HG03565 (cell line): ENCODE data around the gene PASK.

Experiments
- ATAC-seq: cut with Tn5 transposase; IDR thresholded peaks from one replicate; pipeline ENCODE4 v1.9.1; 2021; ENCODE audit warnings: mild to moderate bottlenecking, moderate library complexity; ENCODE audit not compliant: unreplicated experiment

The PASK gene

GRCh38 chr2:241129086-241129871, 20.0 kb downstream of the PASK start:
- no peak for ATAC-seq

GRCh38 chr2:241128266-241128665, 21.0 kb downstream of the PASK start:
- no peak for ATAC-seq

GRCh38 chr2:241126771-241127202, 22.5 kb downstream of the PASK start:
- ATAC-seq = no peak

- ATAC-seq = no peak
Measured at GRCh38 chr2:241126201-241126611, 23.1 kb downstream of the PASK start.

- no peak for ATAC-seq
Measured at GRCh38 chr2:241125626-241126025, 23.6 kb downstream of the PASK start.

GRCh38 chr2:241123816-241124536, 25.3 kb downstream of the PASK start:
- ATAC-seq = no peak

- no peak for ATAC-seq
Measured at GRCh38 chr2:241122376-241123002, 26.8 kb downstream of the PASK start.

GRCh38 chr2:241121008-241121407, 28.3 kb downstream of the PASK start:
- ATAC-seq = no peak

GRCh38 chr2:241120440-241120839, 28.8 kb downstream of the PASK start:
- no peak for ATAC-seq

- no peak for ATAC-seq
Measured at GRCh38 chr2:241118737-241119505, 30.4 kb downstream of the PASK start.

GRCh38 chr2:241116606-241117560, 32.4 kb downstream of the PASK start:
- no peak for ATAC-seq

GRCh38 chr2:241115361-241115760, 33.9 kb downstream of the PASK start:
- no peak for ATAC-seq

- no peak for ATAC-seq
Measured at GRCh38 chr2:241114836-241115235, 34.4 kb downstream of the PASK start.

- no peak for ATAC-seq
Measured at GRCh38 chr2:241112592-241112991, 36.7 kb downstream of the PASK start.

GRCh38 chr2:241112046-241112445, 37.2 kb downstream of the PASK start:
- no peak for ATAC-seq

GRCh38 chr2:241111440-241111805, 37.8 kb downstream of the PASK start:
- ATAC-seq = no peak

- ATAC-seq = no peak
Measured at GRCh38 chr2:241110607-241111439, 38.4 kb downstream of the PASK start.

GRCh38 chr2:241110089-241110606, 39.1 kb downstream of the PASK start:
- no peak for ATAC-seq
